CD8-positive, alpha-beta memory T cell (primary cell): ENCODE data around the gene SALL2. TPM values are rescaled to one million over a fixed set of nuclear protein-coding genes. Genes with fewer than 3 reads are reported as not detected.

Experiments
- CTCF ChIA-PET: fragments of 350-600 bp; sonication (Branson Sonifier 250); formaldehyde crosslinking; loops from one replicate; lab custom pipeline; 2021; ENCODE audit warnings: antibody characterized with exemption; lab: Charles Lee
- POLR2A ChIA-PET: fragments of 350-600 bp; sonication (Branson Sonifier 250); formaldehyde crosslinking; loops from one replicate; lab custom pipeline; 2021; ENCODE audit warnings: antibody characterized with exemption; lab: Charles Lee
- DNase-seq, 5 donors: peaks; one replicate each; pipeline versions ENCODE4 v3.0.0 to v3.0.0-alpha.2; 2020 to 2022; ENCODE audit warnings: mixed read lengths in 1 of 5
- H3K27ac ChIP-seq: one replicate; pipeline ENCODE4 v1.7.0; 2013; ENCODE audit warnings: low read depth, mild to moderate bottlenecking, low read length, moderate library complexity
- H3K27me3 ChIP-seq: 2 replicates; pipeline ENCODE4 v1.7.0; 2013; ENCODE audit warnings: low read length, mild to moderate bottlenecking; ENCODE audit not compliant: insufficient read depth, poor library complexity, severe bottlenecking
- H3K36me3 ChIP-seq: 2 replicates; pipeline ENCODE4 v1.7.0; 2013; ENCODE audit warnings: mild to moderate bottlenecking, low read length, moderate library complexity; ENCODE audit not compliant: insufficient read depth
- H3K4me1 ChIP-seq: 2 replicates; pipeline ENCODE4 v1.7.0; 2013; ENCODE audit warnings: mild to moderate bottlenecking, low read length, moderate library complexity; ENCODE audit not compliant: insufficient read depth
- H3K4me3 ChIP-seq: 2 replicates; pipeline ENCODE4 v1.7.0; 2013; ENCODE audit warnings: mild to moderate bottlenecking, low read length
- H3K9me3 ChIP-seq: 2 replicates; pipeline ENCODE4 v1.7.0; 2013; ENCODE audit warnings: mild to moderate bottlenecking, low read length
- H3K27ac Mint-ChIP-seq, 8 donors: one replicate each; pipeline ENCODE4 v1.8.0; 2020 to 2021; ENCODE audit warnings: mixed read lengths in 8 of 8, mild to moderate bottlenecking in 6 of 8, inconsistent platforms in 3 of 8, moderate library complexity in 3 of 8
- H3K27me3 Mint-ChIP-seq, 2 donors: one replicate each; pipeline ENCODE4 v1.8.0; 2020 to 2021; ENCODE audit warnings: mixed read lengths in 2 of 2, mild to moderate bottlenecking in 1 of 2, moderate library complexity in 1 of 2
- H3K36me3 Mint-ChIP-seq, 3 donors: one replicate each; pipeline ENCODE4 v1.8.0; 2020 to 2021; ENCODE audit warnings: mixed read lengths in 3 of 3, inconsistent platforms in 1 of 3, mild to moderate bottlenecking in 1 of 3
- H3K4me1 Mint-ChIP-seq, 3 donors: one replicate each; pipeline ENCODE4 v1.8.0; 2020 to 2021; ENCODE audit warnings: mixed read lengths in 3 of 3, inconsistent platforms in 1 of 3, mild to moderate bottlenecking in 1 of 3
- H3K4me3 Mint-ChIP-seq, 7 donors: one replicate each; pipeline ENCODE4 v1.8.0; 2020 to 2021; ENCODE audit warnings: mixed read lengths in 7 of 7, mild to moderate bottlenecking in 6 of 7, moderate library complexity in 4 of 7, inconsistent platforms in 2 of 7
- H3K9me3 Mint-ChIP-seq, 5 donors: one replicate each; pipeline ENCODE4 v1.8.0; 2020 to 2022; ENCODE audit warnings: mixed read lengths in 5 of 5, mild to moderate bottlenecking in 3 of 5, moderate library complexity in 2 of 5, inconsistent platforms in 1 of 5
- polyA plus RNA-seq: library from polyadenylated mRNA; unstranded; fragments of 300-500 nt; fragmentation: Illumina TruSeq; gene quantifications from one replicate; pipeline ENCODE4 v1.2.3, GENCODE V29; 2021
- total RNA-seq, 2 experiments: library from RNA; stranded (reverse); gene quantifications; one replicate each; pipeline ENCODE4 v1.2.3, GENCODE V29; 2021

SALL2 gene
- total and polyA plus RNA-seq, 3 experiments from 2014 or later, result 1.4 to 2.6 (median 2.0) TPM

- Histone ChIP-seq H3K4me1 (peaks cover 11% of the 10 kb centered on the region), H3K9me3 (no peaks in the 10 kb centered on the region), H3K27me3 (no peaks in the 10 kb centered on the region), H3K4me3 (no peak overlapping the region), H3K36me3 (no peaks in the 10 kb centered on the region), H3K27ac (no peak overlapping the region)
- ChIA-PET POLR2A (interaction anchor here (0.6 to 1.4 kb wide), 4 partner anchors 8 to 1761 kb away, joined by 3 to 8 read pairs (median 4); partner anchors contain the start of genes HOMEZ, METTL3 and PRMT5), CTCF (interaction anchor here (1.0 to 1.8 kb wide), 3 partner anchors 15 to 48 kb away, joined by 4 to 9 read pairs (median 4); partner anchors contain the start of genes METTL3, RAB2B and TOX4)
- peak overlapping the region; percentile 74 to 94 (median 85) for H3K4me3 Mint-ChIP-seq
- H3K36me3 Mint-ChIP-seq, result no peaks in the 10 kb centered on the region
- no peaks in the 10 kb centered on the region for H3K27me3 Mint-ChIP-seq
- H3K27ac Mint-ChIP-seq, result peak overlapping the region in 5 of 8 donors; percentile 41 to 89 (median 81)
- H3K9me3 Mint-ChIP-seq, result no peaks in the 10 kb centered on the region
- H3K4me1 Mint-ChIP-seq, result peaks cover 10 to 15% (median 14%) of the 10 kb centered on the region in 3 donors
- no peak for DNase-seq
These were observed 580 bp downstream of the SALL2 start for GRCh38 chr14:21525571-21525961.

GRCh38 chr14:21524575-21525490 is 1.3 kb downstream of the SALL2 start:
- H3K27ac Mint-ChIP-seq, result peak overlapping the region in 6 of 8 donors; percentile 41 to 98 (median 79)

GRCh38 chr14:21523203-21523602 is 2.9 kb downstream of the SALL2 start:
- no peak for DNase-seq
- POLR2A ChIA-PET, result interaction anchor here (0.5 kb wide), 1 partner anchor 69 kb away, joined by 3 read pairs; no protein-coding TSS in a partner anchor
- Mint-ChIP-seq H3K27ac (peak overlapping the region in 1 of 8 donors; percentile 19), H3K4me1 (peaks cover 10 to 15% (median 14%) of the 10 kb centered on the region in 3 donors), H3K36me3 (peaks cover 0 to 1% (median 0%) of the 10 kb centered on the region in 3 donors), H3K9me3 (no peaks in the 10 kb centered on the region), H3K27me3 (peaks cover 4 to 8% of the 10 kb centered on the region in 2 donors), H3K4me3 (peak overlapping the region in 3 of 7 donors; percentile 11 to 80 (median 60))
- Histone ChIP-seq H3K4me1 (peaks cover 11% of the 10 kb centered on the region), H3K36me3 (no peaks in the 10 kb centered on the region), H3K4me3 (no peak overlapping the region), H3K27ac (no peak overlapping the region), H3K9me3 (no peaks in the 10 kb centered on the region), H3K27me3 (no peaks in the 10 kb centered on the region)
- CTCF ChIA-PET, result interaction anchor here (0.8 to 1.8 kb wide), 2 partner anchors 25 to 33 kb away, joined by 3 to 4 read pairs; no protein-coding TSS in a partner anchor

More at GRCh38 chr14:21524575-21525490, 1.3 kb downstream of the SALL2 start:
- peaks cover 11% of the 10 kb centered on the region for H3K4me1 ChIP-seq
- Mint-ChIP-seq H3K27me3 (no peaks in the 10 kb centered on the region), H3K4me3 (peak overlapping the region; percentile 74 to 94 (median 85)), H3K36me3 (no peaks in the 10 kb centered on the region), H3K9me3 (no peaks in the 10 kb centered on the region), H3K4me1 (peaks cover 10 to 15% (median 14%) of the 10 kb centered on the region in 3 donors)
- H3K9me3 ChIP-seq, result no peaks in the 10 kb centered on the region
- no peaks in the 10 kb centered on the region for H3K36me3 ChIP-seq
- CTCF ChIA-PET, result interaction anchor here (1.1 to 1.8 kb wide), 2 partner anchors 14 to 32 kb away, joined by 4 to 9 read pairs; partner anchors contain the start of gene METTL3
- POLR2A ChIA-PET, result interaction anchor here (0.6 kb wide), 1 partner anchor 1101 kb away, joined by 9 read pairs; no protein-coding TSS in a partner anchor
- H3K4me3 ChIP-seq, result no peak overlapping the region
- H3K27ac ChIP-seq, result no peak overlapping the region
- no peak for DNase-seq
- H3K27me3 ChIP-seq, result no peaks in the 10 kb centered on the region

GRCh38 chr14:21521501-21521900 is 4.6 kb downstream of the SALL2 start:
- Histone ChIP-seq H3K27me3 (no peaks in the 10 kb centered on the region), H3K4me1 (peaks cover 2% of the 10 kb centered on the region), H3K4me3 (no peak overlapping the region), H3K9me3 (no peaks in the 10 kb centered on the region), H3K36me3 (no peaks in the 10 kb centered on the region), H3K27ac (no peak overlapping the region)
- H3K36me3 Mint-ChIP-seq, result peaks cover 0 to 1% (median 0%) of the 10 kb centered on the region in 3 donors
- no peak for DNase-seq
- CTCF ChIA-PET, result interaction anchor here (1.5 kb wide), 1 partner anchor 23 kb away, joined by 6 read pairs; no protein-coding TSS in a partner anchor
- H3K4me1 Mint-ChIP-seq, result peaks cover 5 to 6% (median 5%) of the 10 kb centered on the region in 3 donors
- peak overlapping the region in 1 of 7 donors; percentile 22 for H3K4me3 Mint-ChIP-seq
- H3K27me3 Mint-ChIP-seq, result peaks cover 4 to 8% of the 10 kb centered on the region in 2 donors
- POLR2A ChIA-PET, result no interaction called here
- H3K27ac Mint-ChIP-seq, result no peak overlapping the region
- no peaks in the 10 kb centered on the region for H3K9me3 Mint-ChIP-seq

GRCh38 chr14:21520767-21521166 is 5.4 kb downstream of the SALL2 start:
- Histone ChIP-seq H3K9me3 (no peaks in the 10 kb centered on the region), H3K27ac (no peak overlapping the region), H3K27me3 (no peaks in the 10 kb centered on the region), H3K4me1 (no peaks in the 10 kb centered on the region), H3K36me3 (no peaks in the 10 kb centered on the region), H3K4me3 (no peak overlapping the region)
- peaks cover 4 to 13% of the 10 kb centered on the region in 2 donors for H3K27me3 Mint-ChIP-seq
- CTCF ChIA-PET, result interaction anchor here (1.5 to 1.6 kb wide), 2 partner anchors 9 to 22 kb away, joined by 4 to 6 read pairs; no protein-coding TSS in a partner anchor
- H3K4me1 Mint-ChIP-seq, result peaks cover 4 to 6% (median 4%) of the 10 kb centered on the region in 3 donors
- H3K4me3 Mint-ChIP-seq, result peak overlapping the region in 1 of 7 donors; percentile 22
- POLR2A ChIA-PET, result no interaction called here
- no peak for DNase-seq
- H3K9me3 Mint-ChIP-seq, result no peaks in the 10 kb centered on the region
- H3K27ac Mint-ChIP-seq, result no peak overlapping the region
- H3K36me3 Mint-ChIP-seq, result peaks cover 0 to 1% (median 0%) of the 10 kb centered on the region in 3 donors

GRCh38 chr14:21518725-21519124 is 7.4 kb downstream of the SALL2 start:
- no peaks in the 10 kb centered on the region for H3K9me3 Mint-ChIP-seq
- peaks cover 4 to 14% of the 10 kb centered on the region in 2 donors for H3K27me3 Mint-ChIP-seq
- H3K36me3 ChIP-seq, result no peaks in the 10 kb centered on the region
- H3K4me3 Mint-ChIP-seq, result no peak overlapping the region
- no peaks in the 10 kb centered on the region for H3K9me3 ChIP-seq
- ChIA-PET POLR2A (no interaction called here), CTCF (no interaction called here)
- no peak overlapping the region for H3K27ac ChIP-seq
- peak overlapping the region in 1 of 8 donors; percentile 39 for H3K27ac Mint-ChIP-seq
- H3K36me3 Mint-ChIP-seq, result peaks cover 0 to 1% (median 0%) of the 10 kb centered on the region in 3 donors
- no peaks in the 10 kb centered on the region for H3K4me1 Mint-ChIP-seq
- H3K4me3 ChIP-seq, result no peak overlapping the region
- H3K27me3 ChIP-seq, result no peaks in the 10 kb centered on the region
- no peaks in the 10 kb centered on the region for H3K4me1 ChIP-seq
- DNase-seq, result no peak

GRCh38 chr14:21514341-21514740 is 11.8 kb downstream of the SALL2 start:
- CTCF ChIA-PET, result no interaction called here
- Histone ChIP-seq H3K4me3 (no peak overlapping the region), H3K27me3 (no peaks in the 10 kb centered on the region), H3K36me3 (no peaks in the 10 kb centered on the region), H3K9me3 (no peaks in the 10 kb centered on the region), H3K27ac (no peak overlapping the region), H3K4me1 (peaks cover 12% of the 10 kb centered on the region)
- POLR2A ChIA-PET, result no interaction called here
- Mint-ChIP-seq H3K27me3 (peaks cover 4 to 14% of the 10 kb centered on the region in 2 donors), H3K4me3 (no peak overlapping the region), H3K36me3 (peaks cover 0 to 15% (median 1%) of the 10 kb centered on the region in 3 donors), H3K27ac (no peak overlapping the region), H3K4me1 (peaks cover 16 to 26% (median 22%) of the 10 kb centered on the region in 3 donors), H3K9me3 (peaks cover 0 to 3% (median 0%) of the 10 kb centered on the region in 5 donors)
- DNase-seq, result no peak
